HFF-Myc (cell line): Measurements from ENCODE around the gene SMPX.

Experiments used
- DNase-seq: peaks from one replicate; pipeline ENCODE4 v3.0.0-alpha.2; 2011; ENCODE audit warnings: low read depth; ENCODE audit errors: extremely low read depth
- H3K4me3 ChIP-seq: replicated peaks from 2 replicates; pipeline ENCODE4 v1.5.1; 2011; ENCODE audit warnings: low read depth, mild to moderate bottlenecking, control low read depth, low read length
- CTCF ChIP-seq: IDR thresholded peaks from 2 replicates; pipeline ENCODE4 v1.5.1; 2012; ENCODE audit warnings: mild to moderate bottlenecking, low read depth, low read length, control low read depth; ENCODE audit errors: missing control alignments

Gene SMPX

DNA sequence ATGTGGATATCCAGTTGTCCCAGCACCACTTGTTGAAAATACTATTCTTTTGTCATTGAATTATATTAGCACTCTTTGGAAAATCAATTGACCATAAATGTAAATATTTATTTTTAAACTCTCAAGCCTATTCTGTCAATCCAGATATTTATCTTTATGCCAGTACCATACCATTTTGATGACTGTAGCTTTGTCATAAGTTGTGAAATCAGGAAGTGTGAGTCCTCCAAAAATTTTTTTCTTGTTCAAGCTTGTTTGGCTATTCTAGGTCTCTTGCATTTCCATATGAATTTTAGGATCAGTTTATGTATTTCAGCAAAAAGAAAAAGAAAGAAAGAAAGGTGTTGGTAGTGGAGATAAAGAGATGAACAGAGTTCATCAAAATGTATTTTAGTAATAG is 8.2 kb upstream of the SMPX start:
- H3K4me3 ChIP-seq = no peak overlapping the region
- DNase-seq = no peak

DNA sequence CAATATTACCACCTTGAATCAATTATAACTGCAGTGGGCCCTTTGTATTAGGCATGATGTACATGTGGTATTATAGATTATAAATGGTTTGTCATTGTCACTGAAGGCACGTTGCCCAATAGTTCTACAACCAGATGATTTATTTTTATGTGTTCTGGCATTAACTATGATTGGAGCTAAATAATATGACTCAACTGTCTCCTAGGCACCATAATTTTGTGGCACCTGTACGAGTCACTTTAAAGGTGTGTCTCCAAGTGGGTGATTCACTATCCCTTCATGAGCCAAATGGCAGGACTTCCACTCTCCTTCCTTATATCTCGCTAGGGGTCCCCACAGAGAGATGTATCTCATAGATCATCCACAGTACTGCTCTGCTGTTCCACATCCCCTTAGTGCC is 6.1 kb upstream of the SMPX start:
- no peak overlapping the region for H3K4me3 ChIP-seq
- DNase-seq = no peak
- no peak for TF ChIP-seq CTCF

More for the DNA sequence above, 8.2 kb upstream of the SMPX start:
- TF ChIP-seq CTCF = no peak

DNA sequence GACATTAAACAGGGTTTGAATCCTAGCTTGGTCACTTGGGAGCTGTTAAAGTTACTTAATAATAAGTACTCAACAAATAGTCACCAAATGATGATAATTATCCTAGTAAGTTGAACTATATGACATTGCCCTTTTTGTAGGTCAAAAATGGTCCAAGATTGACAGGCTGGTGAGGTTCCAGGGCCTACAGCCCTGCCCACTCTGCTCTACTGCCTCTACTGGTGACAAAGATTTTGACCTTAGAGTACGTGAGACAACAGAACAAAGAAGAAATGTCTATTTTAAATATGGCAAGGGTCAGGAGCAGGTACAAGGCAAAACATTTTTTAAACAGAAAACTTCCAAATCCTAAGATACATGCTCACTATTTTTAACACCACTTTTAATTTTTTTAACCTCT is 572 bp upstream of the SMPX start:
- H3K4me3 ChIP-seq = no peak overlapping the region
- DNase-seq = no peak
- no peak for TF ChIP-seq CTCF

GRCh38 chrX:21756785-21757529 is 959 bp downstream of the SMPX start:
- DNase-seq = no peak
- H3K4me3 ChIP-seq = no peak overlapping the region
- TF ChIP-seq CTCF = no peak

DNA sequence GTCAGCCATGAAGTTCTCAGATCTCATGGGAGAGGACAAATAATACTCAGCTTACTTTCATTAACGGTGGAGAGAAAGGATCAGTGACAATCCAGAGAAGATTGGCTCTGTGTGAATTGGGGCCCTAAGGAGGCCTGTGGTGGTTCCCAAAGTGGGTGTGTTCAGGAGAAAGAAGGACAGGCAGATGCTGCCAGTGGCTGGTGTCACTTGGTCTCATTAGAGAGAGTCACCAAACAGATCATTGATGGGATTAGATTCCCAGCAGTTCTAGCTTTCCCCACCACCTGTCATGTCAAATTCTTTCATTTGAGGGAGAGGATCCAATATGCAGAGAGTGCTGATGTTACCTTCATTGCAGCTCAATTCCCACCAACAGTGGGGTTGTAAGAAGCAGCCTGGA is 8.0 kb downstream of the SMPX start:
- no peak for DNase-seq
- no peak overlapping the region for H3K4me3 ChIP-seq
- no peak for TF ChIP-seq CTCF

GRCh38 chrX:21748235-21748634 is 9.7 kb downstream of the SMPX start:
- no peak for TF ChIP-seq CTCF
- H3K4me3 ChIP-seq = no peak overlapping the region
- no peak for DNase-seq

DNA sequence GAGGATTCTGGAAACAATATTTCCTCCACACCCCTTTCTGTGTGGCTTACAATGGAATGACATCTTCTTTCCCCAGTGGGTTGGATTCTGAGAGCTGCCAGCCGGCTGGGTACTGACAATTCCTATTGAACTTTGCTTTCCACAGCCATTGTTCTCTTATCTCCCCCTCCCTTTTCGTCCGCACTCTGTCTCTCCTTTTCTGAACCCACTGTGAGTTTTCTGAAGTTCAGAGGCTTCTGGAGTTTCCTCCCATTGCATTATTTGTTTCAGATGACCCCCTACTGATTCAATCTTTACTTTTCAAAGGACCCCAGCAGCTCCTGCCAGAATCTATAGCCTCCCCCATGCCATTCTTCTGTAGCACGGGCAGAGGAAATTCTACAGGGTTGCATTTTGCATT is 10.4 kb downstream of the SMPX start:
- no peak overlapping the region for H3K4me3 ChIP-seq
- TF ChIP-seq CTCF = no peak
- no peak for DNase-seq
